Mesodermal cell (in vitro differentiated cells): Measurements from ENCODE around the gene TRPM8.
A peak's percentile ranks its signal among the peaks of the same experiment; 100 is the strongest.
"Not testable (repeated sequence)": the region's sequence is repeated elsewhere in the genome, so short reads cannot be mapped to it uniquely, and the experiment has no call there.

Experiments
- H3K27ac ChIP-seq: 2 replicates; pipeline ENCODE4 v1.7.0; 2013; ENCODE audit warnings: mild to moderate bottlenecking, low read depth, low read length, moderate library complexity; ENCODE audit not compliant: severe bottlenecking
- H3K36me3 ChIP-seq: 2 replicates; pipeline ENCODE4 v1.7.1; 2013; ENCODE audit warnings: mild to moderate bottlenecking, low read length, moderate library complexity; ENCODE audit not compliant: control insufficient read depth, insufficient read depth
- H3K4me1 ChIP-seq: one replicate; pipeline ENCODE4 v1.7.1; 2013; ENCODE audit warnings: mild to moderate bottlenecking, low read length; ENCODE audit not compliant: insufficient read depth, control insufficient read depth, poor library complexity, severe bottlenecking
- H3K4me3 ChIP-seq: 2 replicates; pipeline ENCODE4 v1.7.0; 2013; ENCODE audit warnings: low read length, control low read depth, mild to moderate bottlenecking; ENCODE audit not compliant: insufficient read depth, poor library complexity, severe bottlenecking; ENCODE audit errors: extremely low read depth
- H3K9me3 ChIP-seq: 2 replicates; pipeline ENCODE4 v1.7.1; 2013; ENCODE audit warnings: mild to moderate bottlenecking, low read length, moderate library complexity; ENCODE audit not compliant: control insufficient read depth
- WGBS, 2 experiments: methylation state at CpG; one replicate each; pipeline ENCODE4 v1.1.5; 2013; ENCODE audit warnings: missing lambda C conversion rate in 2 of 2; ENCODE audit not compliant: insufficient coverage in 2 of 2; 5-methylcytosine and 5-hydroxymethylcytosine counted together

TRPM8 gene

DNA sequence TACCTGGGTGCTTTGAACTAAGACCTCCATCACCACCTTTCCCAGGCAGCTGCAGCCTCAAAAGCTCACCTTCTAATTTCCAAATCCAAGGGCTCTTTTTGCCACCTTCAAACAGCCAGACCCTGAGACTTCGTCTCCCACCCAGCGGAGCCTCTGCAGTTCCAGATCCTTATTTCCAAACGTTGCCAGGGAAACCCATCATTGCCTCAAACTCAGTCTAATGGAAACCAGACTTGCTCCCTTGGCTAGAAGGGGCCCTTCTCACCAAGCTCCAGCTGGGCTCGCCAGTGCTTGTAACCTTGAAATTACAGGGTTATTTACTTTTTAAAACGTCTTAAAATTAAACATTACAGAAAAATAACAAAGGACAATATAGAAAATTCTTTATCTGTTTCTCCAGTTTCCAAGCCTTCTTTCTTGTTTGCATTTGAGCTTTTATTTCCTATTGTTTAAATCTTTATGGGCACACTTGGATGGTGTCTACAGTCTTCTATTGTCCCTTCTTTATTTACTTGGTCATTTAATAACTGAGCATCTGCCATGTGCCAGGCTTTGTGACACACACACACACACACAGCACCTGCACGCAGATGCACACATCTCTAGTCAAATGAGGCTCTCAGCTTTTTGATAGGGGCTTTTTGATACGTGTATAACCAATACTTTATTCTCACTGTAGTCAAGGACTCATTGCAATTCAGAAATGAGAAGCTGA lies 36.1 kb downstream of the TRPM8 start:
- Histone ChIP-seq H3K27ac (no peak overlapping the region), H3K4me1 (no peaks in the 10 kb centered on the region), H3K36me3 (no peaks in the 10 kb centered on the region), H3K4me3 (no peak overlapping the region), H3K9me3 (no peaks in the 10 kb centered on the region)
- WGBS, 2 experiments, result 76 to 80% methylated on average over 1 to 3 of the region's 7 CpGs

DNA sequence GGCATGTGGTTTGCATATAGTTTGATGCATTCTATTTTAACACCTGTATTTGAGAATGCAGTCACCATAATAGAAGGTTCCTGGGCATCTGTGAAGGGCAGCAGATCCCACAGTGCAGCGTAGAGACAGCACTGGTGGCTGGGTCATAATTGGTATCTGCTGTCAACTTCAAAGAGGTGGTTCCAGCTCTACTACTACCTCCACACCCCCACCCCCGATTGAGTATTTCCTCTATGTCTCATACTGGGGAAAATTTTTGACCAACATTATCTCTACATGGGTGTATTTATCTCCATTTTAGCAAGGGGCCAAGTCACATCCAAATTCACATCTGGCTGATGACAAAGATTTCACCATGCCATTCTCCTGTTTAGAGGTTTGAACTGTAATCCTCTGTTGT lies 43.0 kb downstream of the TRPM8 start:
- H3K9me3 ChIP-seq, result no peaks in the 10 kb centered on the region
- WGBS, 2 experiments, result 93% methylated on average over 2 of the region's 2 CpGs; no CpG with 5 or more reads in 1 of the 2 experiments
- H3K4me3 ChIP-seq, result no peak overlapping the region
- H3K36me3 ChIP-seq, result no peaks in the 10 kb centered on the region
- H3K27ac ChIP-seq, result no peak overlapping the region
- H3K4me1 ChIP-seq, result peaks cover 4% of the 10 kb centered on the region

DNA sequence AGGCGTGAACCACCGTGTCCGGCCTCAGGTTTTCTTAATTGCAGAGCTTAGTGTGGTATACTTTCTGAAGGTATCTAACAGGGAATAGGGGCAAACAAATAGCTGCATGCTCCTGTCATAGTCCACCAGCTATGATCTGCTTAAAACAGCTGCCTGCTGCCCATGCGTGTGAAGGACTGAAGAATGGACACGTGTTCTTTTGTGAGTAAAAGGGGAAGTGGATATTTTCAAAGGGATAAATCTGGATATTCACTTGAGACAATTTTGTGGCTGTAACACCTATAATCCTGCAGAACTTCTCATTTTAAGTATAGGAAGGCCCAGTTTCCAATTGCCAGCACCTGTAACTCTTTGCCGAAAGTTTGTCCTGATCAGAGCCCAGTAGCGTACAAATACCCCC lies 44.7 kb downstream of the TRPM8 start:
- Histone ChIP-seq H3K27ac (no peak overlapping the region), H3K36me3 (no peaks in the 10 kb centered on the region), H3K9me3 (no peaks in the 10 kb centered on the region), H3K4me3 (no peak overlapping the region), H3K4me1 (peaks cover 4% of the 10 kb centered on the region)
- 90 to 96% methylated on average over 7 of the region's 7 CpGs for WGBS, 2 experiments

DNA sequence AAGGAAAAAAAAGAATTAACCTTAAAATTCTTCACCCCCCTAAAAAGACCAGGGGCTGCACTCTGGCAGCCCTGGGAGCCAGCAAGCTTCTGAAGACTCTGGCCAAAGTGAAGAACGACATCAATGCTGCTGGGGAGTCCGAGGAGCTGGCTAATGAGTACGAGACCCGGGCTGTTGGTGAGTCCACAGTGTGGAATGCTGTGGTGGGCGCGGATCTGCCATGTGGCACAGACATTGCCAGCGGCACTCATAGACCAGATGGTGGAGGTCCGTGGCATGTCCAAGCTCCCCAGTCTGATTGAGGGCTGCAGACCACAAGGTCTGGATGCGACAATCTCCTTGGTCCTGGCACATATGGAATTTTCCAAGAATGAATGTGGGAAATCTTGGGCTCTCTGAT lies 47.4 kb downstream of the TRPM8 start:
- peaks cover 4% of the 10 kb centered on the region for H3K4me1 ChIP-seq
- no peaks in the 10 kb centered on the region for H3K9me3 ChIP-seq
- H3K27ac ChIP-seq, result no peak overlapping the region
- H3K36me3 ChIP-seq, result no peaks in the 10 kb centered on the region
- WGBS, 2 experiments, result 95 to 97% methylated on average over 9 of the region's 9 CpGs
- H3K4me3 ChIP-seq, result no peak overlapping the region

DNA sequence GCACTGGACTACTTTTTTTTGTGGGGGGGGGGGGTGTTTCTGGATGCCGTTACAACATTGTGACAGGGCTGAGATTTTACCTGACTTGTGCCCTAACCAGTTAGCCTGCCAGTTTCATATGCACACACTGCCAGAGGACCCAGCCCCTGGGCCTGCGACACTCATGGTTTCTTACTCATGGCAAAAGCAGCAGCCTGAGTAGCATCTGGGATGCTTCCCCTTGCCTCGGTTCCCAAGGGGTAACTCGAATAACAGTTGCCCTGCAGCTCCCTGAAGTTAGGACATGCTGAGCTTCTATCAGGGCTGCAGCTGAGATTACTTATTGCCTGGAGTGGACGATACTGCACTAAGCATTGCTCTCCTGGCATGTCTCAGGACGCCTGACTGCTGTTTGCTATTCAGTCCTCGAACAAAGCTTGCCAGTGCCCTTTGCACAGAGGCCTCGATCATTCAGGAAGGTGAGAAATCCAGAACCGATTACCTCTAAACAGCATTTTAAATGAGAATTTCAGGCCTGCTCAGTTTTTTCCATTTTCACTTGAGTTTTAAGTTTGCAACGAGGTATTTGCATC lies 47.9 kb downstream of the TRPM8 start:
- H3K4me3 ChIP-seq, result no peak overlapping the region
- 90 to 91% methylated on average over 8 to 9 of the region's 10 CpGs for WGBS, 2 experiments
- H3K9me3 ChIP-seq, result no peaks in the 10 kb centered on the region
- no peaks in the 10 kb centered on the region for H3K36me3 ChIP-seq
- H3K4me1 ChIP-seq, result peaks cover 4% of the 10 kb centered on the region
- no peak overlapping the region for H3K27ac ChIP-seq

- H3K9me3 ChIP-seq, H3K36me3 ChIP-seq, H3K4me1 ChIP-seq, H3K4me3 ChIP-seq, H3K27ac ChIP-seq: not testable (repeated sequence)
- WGBS, 2 experiments, result 89 to 100% methylated on average over 4 to 5 of the region's 7 CpGs
These were observed 48.5 kb downstream of the TRPM8 start for GRCh38 chr2:233965646-233966045.

GRCh38 chr2:233966388-233966787 lies 49.2 kb downstream of the TRPM8 start:
- Histone ChIP-seq H3K9me3 (no peaks in the 10 kb centered on the region), H3K4me1 (peaks cover 4% of the 10 kb centered on the region), H3K4me3 (no peak overlapping the region), H3K27ac (no peak overlapping the region), H3K36me3 (no peaks in the 10 kb centered on the region)
- 91 to 92% methylated on average over 5 to 6 of the region's 7 CpGs for WGBS, 2 experiments

DNA sequence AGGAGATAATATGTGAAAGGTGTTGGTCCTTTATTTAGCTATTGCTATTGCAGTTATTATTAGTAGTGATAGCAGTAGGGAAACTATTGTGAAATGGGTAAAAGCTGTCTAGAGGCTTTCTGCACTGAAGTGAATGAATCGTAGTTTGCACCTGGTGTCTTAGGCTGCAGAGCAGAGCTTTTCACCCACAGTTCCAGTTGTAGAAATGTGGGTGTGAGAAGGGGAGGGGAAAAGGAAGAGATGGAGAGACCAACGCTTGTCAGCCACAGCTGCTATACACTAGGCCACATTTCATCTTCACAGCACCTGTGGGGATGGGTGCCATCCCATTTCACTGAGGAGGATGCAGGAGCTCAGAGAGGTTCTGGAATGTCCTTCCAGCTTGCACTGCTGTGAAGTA lies 50.0 kb downstream of the TRPM8 start:
- WGBS, 2 experiments, result 80 to 86% methylated on average over 1 to 2 of the region's 2 CpGs
- Histone ChIP-seq H3K36me3 (no peaks in the 10 kb centered on the region), H3K9me3 (no peaks in the 10 kb centered on the region), H3K4me3 (no peak overlapping the region), H3K4me1 (peaks cover 4% of the 10 kb centered on the region), H3K27ac (no peak overlapping the region)

GRCh38 chr2:233968556-233968955 lies 51.4 kb downstream of the TRPM8 start:
- Histone ChIP-seq H3K27ac (no peak overlapping the region), H3K36me3 (no peaks in the 10 kb centered on the region), H3K9me3 (no peaks in the 10 kb centered on the region), H3K4me1 (peaks cover 7% of the 10 kb centered on the region), H3K4me3 (no peak overlapping the region)
- WGBS, 2 experiments, result 71 to 89% methylated on average over 2 to 3 of the region's 4 CpGs

DNA sequence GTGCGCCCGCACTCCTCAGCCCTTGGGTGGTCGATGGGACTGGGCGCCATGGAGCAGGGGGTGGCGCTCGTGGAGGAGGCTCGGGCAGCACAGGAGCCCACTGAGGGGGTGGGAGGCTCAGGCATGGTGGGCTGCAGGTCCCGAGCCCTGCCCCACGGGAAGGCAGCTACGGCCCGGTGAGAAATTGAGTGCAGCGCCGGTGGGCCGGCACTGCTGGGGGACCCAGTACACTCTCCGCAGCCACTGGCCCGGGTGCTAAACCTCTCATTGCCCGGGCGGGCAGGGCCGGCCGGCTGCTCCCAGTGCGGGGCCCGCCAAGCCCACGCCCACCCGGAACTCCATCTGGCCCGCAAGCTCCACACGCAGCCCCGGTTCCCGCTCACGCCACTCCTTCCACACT lies 55.3 kb downstream of the TRPM8 start:
- H3K9me3 ChIP-seq, H3K27ac ChIP-seq, H3K4me3 ChIP-seq, H3K36me3 ChIP-seq: not testable (repeated sequence)
- WGBS, 2 experiments, result 94 to 96% methylated on average over 26 to 29 of the region's 29 CpGs
- H3K4me1 ChIP-seq, result peaks cover 27% of the 10 kb centered on the region

GRCh38 chr2:233972941-233973575 lies 55.9 kb downstream of the TRPM8 start:
- Histone ChIP-seq H3K36me3 (no peaks in the 10 kb centered on the region), H3K27ac (peak overlapping the region; percentile 53), H3K4me1 (peaks cover 27% of the 10 kb centered on the region), H3K4me3 (no peak overlapping the region), H3K9me3 (no peaks in the 10 kb centered on the region)
- 95 to 97% methylated on average over 6 to 13 of the region's 13 CpGs for WGBS, 2 experiments
